HAP-1 (cell line): ENCODE data around the gene PNPLA8.
A peak's percentile ranks its signal among the peaks of the same experiment; 100 is the strongest.
"Not testable (repeated sequence)": the region's sequence is repeated elsewhere in the genome, so short reads cannot be mapped to it uniquely, and the experiment has no call there.

Experiments used
- DNase-seq, 2 experiments: peaks; one replicate each; pipeline ENCODE4 v3.0.0-alpha.2; 2016 to 2020; ENCODE audit warnings: low spot score in 2 of 2
- H3K27me3 ChIP-seq: fragments of 250-450 bp; sonication (Bioruptor Pico); 2 replicates; pipeline ENCODE4 v1.5.1; 2020; ENCODE audit warnings: low read depth, mild to moderate bottlenecking, moderate library complexity
- H3K36me3 ChIP-seq: fragments of 250-450 bp; sonication (Bioruptor Pico); replicated peaks from 2 replicates; pipeline ENCODE4 v1.5.1; 2020; ENCODE audit warnings: mild to moderate bottlenecking
- H3K4me1 ChIP-seq: fragments of 250-450 bp; sonication (Bioruptor Pico); 2 replicates; pipeline ENCODE4 v1.5.1; 2020; ENCODE audit warnings: mild to moderate bottlenecking
- H3K4me3 ChIP-seq: fragments of 250-450 bp; sonication (Bioruptor Pico); 2 replicates; pipeline ENCODE4 v1.5.1; 2020; ENCODE audit warnings: mild to moderate bottlenecking, moderate library complexity
- H3K9me3 ChIP-seq: fragments of 250-450 bp; sonication (Bioruptor Pico); 2 replicates; pipeline ENCODE4 v1.5.1; 2020; ENCODE audit warnings: mild to moderate bottlenecking, moderate library complexity
- in situ Hi-C: fragments of 300-500 bp; cut with MboI; formaldehyde crosslinking; loops from 3 replicates; pipeline ENCODE4 v1.14.3; 2020; ENCODE audit warnings: low sequenced_read_pairs, inconsistent platforms, mixed read lengths

PNPLA8 gene

DNA sequence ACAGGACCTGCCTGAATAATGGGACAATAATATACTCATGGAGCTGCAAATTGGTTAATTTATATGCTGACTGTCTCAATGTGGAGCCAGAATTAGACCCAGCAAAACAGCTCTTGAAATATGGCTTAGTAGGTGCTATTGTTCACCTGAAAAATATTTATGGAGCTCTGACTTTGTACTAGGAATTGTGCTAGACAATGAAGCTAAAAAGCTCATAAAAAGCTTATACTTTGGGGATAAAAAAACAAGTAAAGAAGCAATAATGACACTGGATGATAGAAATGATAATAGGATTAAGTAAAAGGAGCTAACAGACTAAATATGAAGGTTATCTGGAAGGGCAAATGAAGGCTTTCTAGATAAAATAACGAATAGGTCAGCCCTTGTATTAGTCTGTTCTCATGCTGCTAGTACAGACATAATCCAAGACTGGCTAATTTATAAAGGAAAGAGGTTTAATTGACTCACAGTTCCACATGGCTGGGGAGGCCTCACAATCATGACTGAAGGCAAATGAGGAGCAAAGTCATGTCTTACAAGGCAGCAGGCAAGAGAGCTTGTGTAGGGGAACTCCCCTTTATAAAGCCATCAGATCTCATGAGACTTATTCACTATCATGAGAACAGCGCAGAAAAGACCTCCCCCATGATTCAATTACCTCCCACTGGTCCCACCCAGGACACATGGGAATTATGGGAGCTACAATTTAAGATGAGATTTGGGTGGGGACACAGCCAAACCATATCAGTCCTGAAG, 22.4 kb upstream of the PNPLA8 start:
- H3K9me3 ChIP-seq, H3K4me3 ChIP-seq, in situ Hi-C loops, H3K27me3 ChIP-seq, H3K36me3 ChIP-seq: not testable (repeated sequence)
- peaks cover 19% of the 10 kb centered on the region for H3K4me1 ChIP-seq
- peak; percentile 37 to 91 for DNase-seq

GRCh38 chr7:108541478-108541877, 15.5 kb upstream of the PNPLA8 start:
- peaks cover 33% of the 10 kb centered on the region for H3K4me1 ChIP-seq
- no peaks in the 10 kb centered on the region for H3K27me3 ChIP-seq
- DNase-seq, result peak; percentile 30 to 99
- H3K36me3 ChIP-seq, result no peaks in the 10 kb centered on the region
- in situ Hi-C loops, result no loop called here
- H3K4me3 ChIP-seq, result no peak overlapping the region
- no peaks in the 10 kb centered on the region for H3K9me3 ChIP-seq

DNA sequence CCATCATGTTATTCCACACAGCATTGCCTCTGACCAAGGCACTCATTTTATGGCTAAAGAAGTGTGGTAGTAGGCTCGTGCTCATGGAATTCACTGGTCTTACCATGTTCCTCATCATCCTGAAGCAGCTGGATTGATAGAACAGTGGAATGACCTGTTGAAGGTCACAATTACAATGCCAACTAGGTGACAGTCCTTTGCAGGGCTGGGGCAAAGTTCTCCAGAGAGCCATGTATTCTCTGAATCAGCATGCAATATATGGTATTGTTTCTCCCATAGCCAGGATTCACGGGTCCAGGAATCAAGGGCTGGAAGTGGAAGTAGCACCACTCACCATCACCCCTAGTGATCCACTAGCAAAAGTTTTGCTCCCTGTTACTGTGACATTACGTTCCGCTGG, 12.8 kb upstream of the PNPLA8 start:
- in situ Hi-C loops, H3K4me3 ChIP-seq, H3K36me3 ChIP-seq, DNase-seq, H3K9me3 ChIP-seq, H3K27me3 ChIP-seq: not testable (repeated sequence)
- H3K4me1 ChIP-seq, result peaks cover 21% of the 10 kb centered on the region

- H3K36me3 ChIP-seq, DNase-seq, in situ Hi-C loops, H3K4me3 ChIP-seq, H3K9me3 ChIP-seq, H3K27me3 ChIP-seq: not testable (repeated sequence)
- H3K4me1 ChIP-seq, result peaks cover 20% of the 10 kb centered on the region
Observed at GRCh38 chr7:108538236-108538635, 12.3 kb upstream of the PNPLA8 start.

GRCh38 chr7:108537229-108537628, 11.3 kb upstream of the PNPLA8 start:
- H3K27me3 ChIP-seq, result no peaks in the 10 kb centered on the region
- in situ Hi-C loops, result no loop called here
- DNase-seq, result no peak
- H3K4me3 ChIP-seq, result no peak overlapping the region
- peaks cover 13% of the 10 kb centered on the region for H3K4me1 ChIP-seq
- H3K9me3 ChIP-seq, result no peaks in the 10 kb centered on the region
- no peaks in the 10 kb centered on the region for H3K36me3 ChIP-seq

DNA sequence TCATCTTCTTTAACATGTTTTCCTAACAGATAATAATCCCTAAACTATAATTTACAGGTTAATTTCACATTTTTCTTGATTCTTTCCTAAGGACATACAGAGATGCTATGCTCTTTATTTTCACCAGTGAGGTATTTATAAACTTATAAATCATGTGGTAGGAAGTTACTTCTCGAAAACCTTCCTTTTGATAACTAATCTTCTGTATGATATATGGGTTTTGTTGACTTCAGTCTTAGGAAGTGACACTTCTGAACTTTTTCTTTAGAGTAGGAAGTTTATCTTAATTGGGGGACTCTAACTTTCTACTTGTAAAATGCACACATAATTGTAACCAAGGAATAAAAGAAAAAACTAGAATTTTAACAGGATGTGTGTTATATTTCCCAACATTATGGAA, 9.8 kb upstream of the PNPLA8 start:
- Histone ChIP-seq H3K36me3 (no peaks in the 10 kb centered on the region), H3K4me3 (no peak overlapping the region), H3K27me3 (no peaks in the 10 kb centered on the region), H3K9me3 (no peaks in the 10 kb centered on the region), H3K4me1 (peaks cover 5% of the 10 kb centered on the region)
- in situ Hi-C loops, result no loop called here
- no peak for DNase-seq

- Histone ChIP-seq H3K36me3 (no peaks in the 10 kb centered on the region), H3K9me3 (no peaks in the 10 kb centered on the region), H3K27me3 (no peaks in the 10 kb centered on the region), H3K4me1 (peaks cover under 1% of the 10 kb centered on the region), H3K4me3 (no peak overlapping the region)
- in situ Hi-C loops, result no loop called here
- DNase-seq, result no peak
Observed at GRCh38 chr7:108535257-108535656, 9.3 kb upstream of the PNPLA8 start.

DNA sequence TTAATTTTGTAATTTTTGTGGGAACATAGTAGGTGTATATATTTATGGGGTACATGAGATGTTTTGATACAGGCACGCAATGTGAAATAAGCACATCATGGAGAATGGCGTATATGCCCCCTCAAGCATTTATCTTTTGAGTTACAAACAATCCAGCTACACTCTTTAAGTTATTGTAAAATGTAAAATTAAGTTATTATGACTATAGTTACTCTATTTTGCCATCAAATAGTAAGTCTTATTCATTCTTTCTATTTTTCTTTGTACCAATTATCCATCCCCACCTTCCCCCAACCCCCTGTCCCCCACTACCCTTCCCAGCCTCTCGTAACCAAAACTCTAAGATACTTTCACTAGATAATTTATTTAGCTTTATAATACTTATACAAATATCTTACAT, 7.8 kb upstream of the PNPLA8 start:
- H3K4me1 ChIP-seq, result peaks cover 13% of the 10 kb centered on the region
- H3K36me3 ChIP-seq, result no peaks in the 10 kb centered on the region
- H3K9me3 ChIP-seq, result no peaks in the 10 kb centered on the region
- no peaks in the 10 kb centered on the region for H3K27me3 ChIP-seq
- no peak overlapping the region for H3K4me3 ChIP-seq
- DNase-seq, result no peak
- in situ Hi-C loops, result no loop called here

DNA sequence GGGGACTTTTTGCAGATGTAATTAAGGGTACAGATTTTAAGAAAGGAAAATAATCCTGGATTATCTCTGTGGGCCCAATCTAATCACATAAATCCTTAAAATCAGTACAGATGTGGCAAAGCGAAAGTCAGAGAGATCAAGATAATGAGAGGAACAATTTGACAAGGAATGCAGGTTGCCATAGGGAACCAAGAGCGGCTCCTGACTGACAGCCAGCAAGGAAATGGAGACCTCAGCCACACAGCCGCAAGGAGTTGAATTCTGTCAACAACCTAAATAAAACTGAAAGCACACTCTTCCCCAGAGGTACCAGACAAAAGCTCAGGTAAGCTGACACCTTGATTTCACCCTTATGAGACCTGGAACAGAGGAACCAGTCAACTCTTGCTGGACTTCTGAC, 3.4 kb upstream of the PNPLA8 start:
- in situ Hi-C loops, result no loop called here
- Histone ChIP-seq H3K36me3 (no peaks in the 10 kb centered on the region), H3K4me1 (peaks cover 21% of the 10 kb centered on the region), H3K9me3 (no peaks in the 10 kb centered on the region), H3K4me3 (no peak overlapping the region), H3K27me3 (no peaks in the 10 kb centered on the region)
- DNase-seq, result peak; percentile 64 to 74

GRCh38 chr7:108528183-108528712, 2.3 kb upstream of the PNPLA8 start:
- Histone ChIP-seq H3K27me3 (no peaks in the 10 kb centered on the region), H3K36me3 (no peaks in the 10 kb centered on the region), H3K9me3 (no peaks in the 10 kb centered on the region), H3K4me3 (no peak overlapping the region), H3K4me1 (peaks cover 26% of the 10 kb centered on the region)
- no peak for DNase-seq
- in situ Hi-C loops, result no loop called here

DNA sequence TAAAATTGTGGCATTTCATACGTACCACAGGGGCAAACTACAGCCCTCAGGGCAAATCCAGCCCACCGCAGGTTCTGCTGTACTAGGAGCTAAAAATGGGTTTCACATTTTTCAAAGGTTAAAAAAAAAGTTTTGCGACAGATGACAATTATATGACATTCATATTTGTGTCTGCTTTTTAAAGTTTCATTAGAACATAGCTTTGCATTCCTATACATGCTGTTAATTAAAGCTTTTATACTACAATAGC, 758 bp upstream of the PNPLA8 start:
- DNase-seq, result no peak
- H3K4me1 ChIP-seq, result peaks cover 40% of the 10 kb centered on the region
- no peaks in the 10 kb centered on the region for H3K27me3 ChIP-seq
- H3K4me3 ChIP-seq, result peak overlapping the region; percentile 82
- H3K36me3 ChIP-seq, result no peaks in the 10 kb centered on the region
- in situ Hi-C loops, result no loop called here
- no peaks in the 10 kb centered on the region for H3K9me3 ChIP-seq

- DNase-seq, result peak; percentile 85 to 92
- in situ Hi-C loops, result no loop called here
Observed at GRCh38 chr7:108525327-108525984, 479 bp downstream of the PNPLA8 start.

DNA sequence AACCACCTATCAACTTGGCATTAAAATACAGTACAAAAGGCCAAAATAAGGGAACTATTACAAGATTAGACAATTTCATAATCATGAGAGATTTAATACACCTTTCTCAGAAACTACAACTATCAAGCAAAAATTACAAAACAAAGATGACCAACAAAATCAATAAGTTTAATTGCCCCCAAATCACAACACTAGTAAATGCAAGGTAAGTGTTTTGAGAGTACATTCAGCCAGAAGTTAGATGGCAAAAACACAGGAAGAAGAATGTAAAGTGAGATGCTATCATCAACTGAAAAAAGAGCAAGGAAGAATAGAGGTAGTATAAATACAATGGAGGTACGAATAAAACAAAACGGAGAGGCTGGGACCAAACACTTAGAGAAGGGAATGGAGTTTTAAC, 3.2 kb downstream of the PNPLA8 start:
- in situ Hi-C loops, result no loop called here
- Histone ChIP-seq H3K4me3 (peak overlapping the region; percentile 82), H3K9me3 (no peaks in the 10 kb centered on the region), H3K4me1 (peaks cover 41% of the 10 kb centered on the region), H3K36me3 (peaks cover 4% of the 10 kb centered on the region), H3K27me3 (no peaks in the 10 kb centered on the region)
- DNase-seq, result no peak

More at GRCh38 chr7:108525327-108525984, 479 bp downstream of the PNPLA8 start:
- H3K9me3 ChIP-seq, result no peaks in the 10 kb centered on the region
- H3K36me3 ChIP-seq, result no peaks in the 10 kb centered on the region
- peak overlapping the region; percentile 82 for H3K4me3 ChIP-seq
- peaks cover 46% of the 10 kb centered on the region for H3K4me1 ChIP-seq
- H3K27me3 ChIP-seq, result no peaks in the 10 kb centered on the region

GRCh38 chr7:108517951-108518350, 8.0 kb downstream of the PNPLA8 start:
- H3K9me3 ChIP-seq, result no peaks in the 10 kb centered on the region
- no peak for DNase-seq
- H3K27me3 ChIP-seq, result no peaks in the 10 kb centered on the region
- in situ Hi-C loops, result no loop called here
- no peak overlapping the region for H3K4me3 ChIP-seq
- H3K36me3 ChIP-seq, result peaks cover 13% of the 10 kb centered on the region
- peaks cover 28% of the 10 kb centered on the region for H3K4me1 ChIP-seq
